Neural cell (in vitro differentiated cells): ENCODE results near the gene GTF2IRD1.

ENCODE experiments used
- POLR2AphosphoS5 ChIP-seq: IDR thresholded peaks from 2 replicates; pipeline ENCODE4 v1.6.1; 2012
- TF ChIP-seq, protein P1 (sequence below): fragments of 450-650 bp; IDR thresholded peaks from 2 replicates; pipeline ENCODE4 v1.5.1; 2014; ENCODE audit warnings: antibody characterized with exemption, mild to moderate bottlenecking, moderate library complexity; ENCODE audit not compliant: poor library complexity, severe bottlenecking

DNA sequence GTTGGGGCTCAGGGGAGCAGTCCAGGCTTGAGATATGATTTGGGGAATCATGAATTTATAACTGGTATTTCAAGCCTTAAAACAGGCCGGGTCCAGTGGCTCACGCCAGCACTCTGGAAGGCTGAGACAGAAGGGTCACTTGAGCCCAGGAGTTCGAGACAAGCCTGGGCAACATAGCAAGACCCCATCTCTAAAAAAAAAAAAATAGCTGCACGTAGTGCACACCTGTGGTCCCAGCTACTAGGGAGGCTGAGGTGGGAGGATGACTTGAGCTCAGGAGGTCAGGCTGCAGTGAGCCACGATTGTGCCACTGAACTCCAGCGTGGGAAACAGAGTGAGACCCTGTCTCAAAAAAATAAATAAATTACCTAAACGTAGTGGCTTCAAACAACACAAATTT, 122.1 kb downstream of the GTF2IRD1 start:
- TF ChIP-seq, protein P1, sequence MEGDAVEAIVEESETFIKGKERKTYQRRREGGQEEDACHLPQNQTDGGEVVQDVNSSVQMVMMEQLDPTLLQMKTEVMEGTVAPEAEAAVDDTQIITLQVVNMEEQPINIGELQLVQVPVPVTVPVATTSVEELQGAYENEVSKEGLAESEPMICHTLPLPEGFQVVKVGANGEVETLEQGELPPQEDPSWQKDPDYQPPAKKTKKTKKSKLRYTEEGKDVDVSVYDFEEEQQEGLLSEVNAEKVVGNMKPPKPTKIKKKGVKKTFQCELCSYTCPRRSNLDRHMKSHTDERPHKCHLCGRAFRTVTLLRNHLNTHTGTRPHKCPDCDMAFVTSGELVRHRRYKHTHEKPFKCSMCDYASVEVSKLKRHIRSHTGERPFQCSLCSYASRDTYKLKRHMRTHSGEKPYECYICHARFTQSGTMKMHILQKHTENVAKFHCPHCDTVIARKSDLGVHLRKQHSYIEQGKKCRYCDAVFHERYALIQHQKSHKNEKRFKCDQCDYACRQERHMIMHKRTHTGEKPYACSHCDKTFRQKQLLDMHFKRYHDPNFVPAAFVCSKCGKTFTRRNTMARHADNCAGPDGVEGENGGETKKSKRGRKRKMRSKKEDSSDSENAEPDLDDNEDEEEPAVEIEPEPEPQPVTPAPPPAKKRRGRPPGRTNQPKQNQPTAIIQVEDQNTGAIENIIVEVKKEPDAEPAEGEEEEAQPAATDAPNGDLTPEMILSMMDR: no peak
- TF ChIP-seq POLR2AphosphoS5: no peak
